Measurements from ENCODE around the gene NOXO1.

Gene NOXO1

DNA sequence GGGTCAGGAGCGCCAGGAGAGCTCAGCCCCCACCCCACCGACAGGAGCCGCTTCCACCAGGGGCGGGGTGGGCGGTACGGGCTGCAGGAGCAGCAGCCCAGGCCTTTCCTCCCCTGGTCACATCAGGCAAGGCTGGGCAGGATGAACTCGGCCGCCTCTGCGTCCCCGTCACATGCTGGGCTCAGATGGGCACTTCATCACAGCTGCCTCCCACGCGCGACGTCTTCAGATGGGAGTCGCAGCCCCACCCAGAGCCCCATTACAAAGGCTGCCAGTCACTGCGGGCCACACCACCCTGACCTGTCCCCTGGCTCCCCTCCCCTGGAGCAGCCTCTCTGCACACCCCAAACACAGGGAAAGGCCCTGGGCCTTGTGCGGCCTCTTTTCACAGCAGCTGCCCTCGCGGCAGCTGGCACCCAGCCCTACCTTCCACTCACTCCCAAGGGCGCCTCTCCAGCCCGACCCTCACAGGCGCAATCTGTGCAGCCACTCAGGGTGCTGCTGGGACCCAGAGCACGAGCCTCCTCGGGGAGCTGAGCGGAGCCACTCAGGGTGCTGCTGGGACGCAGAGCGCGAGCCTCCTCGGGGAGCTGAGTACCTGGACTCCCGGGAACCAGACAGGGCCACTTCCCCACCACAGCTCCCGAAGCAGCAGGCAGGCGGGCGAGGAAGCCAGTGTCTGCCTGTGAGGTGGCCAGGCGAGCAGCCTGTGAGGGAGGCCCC is 23.7 kb upstream of the NOXO1 start:
- TF ChIP-seq CTCF (IDR thresholded peaks at IDR 0.05; ENCODE audit: low read depth, low read length), result no peak
- DNase-seq (ENCODE audit: extremely low read depth, low read depth), result no peak

DNA sequence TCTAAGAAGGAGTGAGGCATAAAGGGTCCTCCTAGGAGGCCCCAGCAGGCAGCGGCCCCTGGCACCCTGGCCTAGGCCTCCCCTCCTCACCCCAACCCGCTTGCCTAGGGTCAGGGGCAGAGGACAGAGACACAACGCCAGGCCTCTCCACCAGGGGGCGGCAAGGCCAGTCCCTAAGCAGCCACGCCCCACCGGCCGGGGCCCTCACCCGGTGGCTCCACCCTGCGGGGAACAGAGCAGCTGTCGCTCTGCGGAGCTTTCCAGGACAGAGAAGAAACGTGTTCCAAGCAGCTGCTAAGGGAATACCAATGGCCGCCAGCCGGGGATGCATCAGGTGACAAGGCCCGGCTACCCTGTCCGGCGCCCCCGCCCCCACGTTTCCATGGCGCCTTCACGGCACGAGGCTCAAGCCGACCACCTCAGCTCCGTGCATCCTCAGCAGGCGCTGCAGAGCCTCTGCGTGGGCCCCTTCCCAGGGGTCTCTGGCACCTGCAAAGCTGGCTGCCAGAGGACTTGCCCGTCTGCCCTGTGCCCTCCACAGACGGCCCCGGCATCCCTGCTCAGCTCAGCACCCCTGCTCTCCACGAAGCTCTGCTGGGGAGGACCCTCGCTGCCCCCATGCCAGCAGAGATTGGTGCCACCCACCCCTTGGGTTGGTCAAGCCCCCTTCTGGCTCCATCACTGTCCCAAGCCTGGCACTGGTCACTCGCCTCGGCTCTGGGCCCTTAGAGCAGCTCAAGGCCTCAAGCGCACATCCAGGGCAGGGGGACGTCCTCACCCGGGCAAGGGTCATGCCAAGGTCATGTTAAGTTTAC is 22.8 kb upstream of the NOXO1 start:
- DNase-seq (ENCODE audit: extremely low read depth, low read depth), result peak; percentile 42
- peak; percentile 89 for TF ChIP-seq CTCF (IDR thresholded peaks at IDR 0.05; ENCODE audit: low read depth, low read length)

DNA sequence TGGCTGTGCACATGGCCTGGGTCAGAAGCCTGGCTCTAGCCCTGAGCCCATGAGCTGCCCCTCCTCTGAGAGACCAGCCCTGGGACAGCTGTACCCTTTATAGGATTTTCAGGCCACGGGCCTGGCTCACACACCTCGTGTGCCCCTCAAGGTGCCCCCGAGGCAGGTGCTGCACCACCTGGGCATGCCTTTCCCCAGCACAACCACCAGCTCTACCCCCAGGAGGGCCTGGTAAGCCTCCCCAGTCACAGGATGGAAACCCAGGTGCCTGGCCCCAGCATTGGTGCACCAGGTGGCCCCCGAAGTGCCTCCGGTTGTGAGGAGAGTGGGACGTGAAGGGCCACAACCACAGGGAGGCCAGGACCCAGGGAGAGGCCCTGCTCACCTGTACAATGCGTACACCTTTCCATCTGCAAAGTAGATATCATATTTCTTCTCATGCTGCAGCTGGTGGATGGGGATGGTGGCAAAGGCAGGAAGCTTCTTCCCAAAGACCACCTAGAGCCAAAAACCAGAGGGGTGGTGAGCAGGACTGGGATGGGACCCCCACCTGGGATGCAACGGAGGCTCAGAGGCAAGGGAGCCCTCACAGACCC is 22.1 kb upstream of the NOXO1 start:
- TF ChIP-seq CTCF (IDR thresholded peaks at IDR 0.05; ENCODE audit: low read depth, low read length), result no peak
- DNase-seq (ENCODE audit: extremely low read depth, low read depth), result no peak

- TF ChIP-seq CTCF (IDR thresholded peaks at IDR 0.05; ENCODE audit: low read depth, low read length), result no peak
- no peak for DNase-seq (ENCODE audit: extremely low read depth, low read depth)
Measured at GRCh38 chr16:2002406-2003230, 21.3 kb upstream of the NOXO1 start.

GRCh38 chr16:2001456-2002355 is 20.4 kb upstream of the NOXO1 start:
- no peak for DNase-seq (ENCODE audit: extremely low read depth, low read depth)
- no peak for TF ChIP-seq CTCF (IDR thresholded peaks at IDR 0.05; ENCODE audit: low read depth, low read length)

GRCh38 chr16:2001035-2001434 is 19.8 kb upstream of the NOXO1 start:
- no peak for DNase-seq (ENCODE audit: extremely low read depth, low read depth)
- no peak for TF ChIP-seq CTCF (IDR thresholded peaks at IDR 0.05; ENCODE audit: low read depth, low read length)
